H9 (cell line): Measurements from ENCODE around the gene CLPSL2. TPM values are rescaled to one million over a fixed set of nuclear protein-coding genes. Genes with fewer than 3 reads are reported as not detected.

Source experiments
- DNase-seq: peaks from one replicate; pipeline ENCODE4 v3.0.0-alpha.2; 2017
- H2AFZ ChIP-seq: one replicate; pipeline ENCODE4 v1.6.1; 2013; ENCODE audit warnings: mild to moderate bottlenecking, low read length, control low read depth, moderate library complexity
- H2AK5ac ChIP-seq: 2 replicates; pipeline ENCODE4 v1.6.1; 2013; ENCODE audit warnings: low read length, control low read depth, mixed read lengths; ENCODE audit not compliant: insufficient read length
- H2BK120ac ChIP-seq: one replicate; pipeline ENCODE4 v1.6.1; 2013; ENCODE audit warnings: low read depth, mild to moderate bottlenecking, low read length, control low read depth, inconsistent platforms; ENCODE audit not compliant: poor library complexity, severe bottlenecking
- H2BK12ac ChIP-seq: 2 replicates; pipeline ENCODE4 v1.6.1; 2013; ENCODE audit warnings: low read length, control low read depth, mixed read lengths, low read depth; ENCODE audit not compliant: insufficient read length
- H2BK15ac ChIP-seq: 2 replicates; pipeline ENCODE4 v1.6.1; 2013; ENCODE audit warnings: low read depth, low read length, control low read depth
- H2BK20ac ChIP-seq: one replicate; pipeline ENCODE4 v1.6.1; 2013; ENCODE audit warnings: low read depth, mild to moderate bottlenecking, low read length, control low read depth, inconsistent platforms; ENCODE audit not compliant: poor library complexity, severe bottlenecking
- H2BK5ac ChIP-seq: 2 replicates; pipeline ENCODE4 v1.6.1; 2013; ENCODE audit warnings: low read length, control low read depth, mixed read lengths; ENCODE audit not compliant: insufficient read length
- H3K14ac ChIP-seq: 2 replicates; pipeline ENCODE4 v1.6.1; 2013; ENCODE audit warnings: low read length, control low read depth; ENCODE audit not compliant: insufficient read depth
- H3K18ac ChIP-seq: 2 replicates; pipeline ENCODE4 v1.6.1; 2013; ENCODE audit warnings: low read depth, mild to moderate bottlenecking, mixed read lengths, low read length, control low read depth; ENCODE audit not compliant: insufficient read length
- H3K23ac ChIP-seq: 2 replicates; pipeline ENCODE4 v1.6.1; 2013; ENCODE audit warnings: low read length, control low read depth, mixed read lengths, low read depth; ENCODE audit not compliant: insufficient read length
- H3K23me2 ChIP-seq: 2 replicates; pipeline ENCODE4 v1.6.1; 2013; ENCODE audit warnings: low read depth, mild to moderate bottlenecking, mixed read lengths, low read length, control low read depth; ENCODE audit not compliant: insufficient read length, poor library complexity, severe bottlenecking
- H3K27ac ChIP-seq: 2 replicates; pipeline ENCODE4 v1.5.1; 2013; ENCODE audit warnings: low read length, control low read depth, mixed read lengths, low read depth; ENCODE audit not compliant: insufficient read length
- H3K27me3 ChIP-seq: 2 replicates; pipeline ENCODE4 v1.6.1; 2013; ENCODE audit warnings: low read length, control low read depth, inconsistent platforms; ENCODE audit not compliant: insufficient read depth
- H3K4ac ChIP-seq: 2 replicates; pipeline ENCODE4 v1.6.1; 2013; ENCODE audit warnings: low read depth, mild to moderate bottlenecking, control low read depth, inconsistent platforms, low read length, moderate library complexity
- H3K4me1 ChIP-seq: 2 replicates; pipeline ENCODE4 v1.6.1; 2013; ENCODE audit warnings: low read length, control low read depth, inconsistent platforms; ENCODE audit not compliant: insufficient read depth
- H3K4me2 ChIP-seq: 2 replicates; pipeline ENCODE4 v1.6.1; 2013; ENCODE audit warnings: low read length, control low read depth, mixed read lengths; ENCODE audit not compliant: insufficient read length, insufficient read depth
- H3K56ac ChIP-seq: 2 replicates; pipeline ENCODE4 v1.6.1; 2013; ENCODE audit warnings: low read depth, mild to moderate bottlenecking, mixed read lengths, low read length, control low read depth; ENCODE audit not compliant: insufficient read length
- H3K79me1 ChIP-seq: 2 replicates; pipeline ENCODE4 v1.6.1; 2013; ENCODE audit warnings: low read depth, mild to moderate bottlenecking, moderate library complexity, low read length, control low read depth, inconsistent platforms; ENCODE audit not compliant: insufficient read depth, poor library complexity, severe bottlenecking
- H3K79me2 ChIP-seq: 2 replicates; pipeline ENCODE4 v1.6.1; 2013; ENCODE audit warnings: low read length, control low read depth, inconsistent platforms; ENCODE audit not compliant: insufficient read depth
- H3K9ac ChIP-seq: 2 replicates; pipeline ENCODE4 v1.6.1; 2013; ENCODE audit warnings: low read length, control low read depth, mixed read lengths; ENCODE audit not compliant: insufficient read length; ENCODE audit errors: extremely low read depth
- H3K9me3 ChIP-seq: one replicate; pipeline ENCODE4 v1.6.1; 2013; ENCODE audit warnings: low read depth, low read length, inconsistent platforms; ENCODE audit not compliant: control insufficient read depth
- H3T11ph ChIP-seq: one replicate; pipeline ENCODE4 v1.6.1; 2013; ENCODE audit warnings: mild to moderate bottlenecking, low read length, control low read depth, inconsistent platforms
- H4K20me1 ChIP-seq: one replicate; pipeline ENCODE4 v1.6.1; 2013; ENCODE audit not compliant: control insufficient read depth, insufficient read length, insufficient read depth
- H4K5ac ChIP-seq: 2 replicates; pipeline ENCODE4 v1.6.1; 2013; ENCODE audit warnings: low read depth, mild to moderate bottlenecking, mixed read lengths, low read length, control low read depth; ENCODE audit not compliant: insufficient read length
- H4K8ac ChIP-seq: replicated peaks from 2 replicates; pipeline ENCODE4 v1.6.1; 2013; ENCODE audit warnings: low read length, control low read depth, mixed read lengths, low read depth; ENCODE audit not compliant: insufficient read length
- H4K91ac ChIP-seq: 2 replicates; pipeline ENCODE4 v1.6.1; 2013; ENCODE audit warnings: low read depth, mild to moderate bottlenecking, moderate library complexity, mixed read lengths, low read length, control low read depth; ENCODE audit not compliant: insufficient read length
- H3K27ac Mint-ChIP-seq, 3 experiments: 2 replicates in 2 of 3; 3 replicates in 1 of 3; pipeline ENCODE4 v1.8.0; 2020 to 2021; ENCODE audit warnings: mixed read lengths in 3 of 3, mild to moderate bottlenecking in 1 of 3, moderate library complexity in 1 of 3
- H3K27me3 Mint-ChIP-seq: 2 replicates; pipeline ENCODE4 v1.8.0; 2021; ENCODE audit warnings: low read depth, mild to moderate bottlenecking, moderate library complexity, mixed read lengths
- H3K36me3 Mint-ChIP-seq, 3 experiments: 2 replicates in 2 of 3; 3 replicates in 1 of 3; pipeline ENCODE4 v1.8.0; 2020 to 2021; ENCODE audit warnings: low read depth in 3 of 3, mixed read lengths in 3 of 3; ENCODE audit not compliant: insufficient read depth in 1 of 3
- H3K4me1 Mint-ChIP-seq, 2 experiments: 2 replicates each; pipeline ENCODE4 v1.8.0; 2020; ENCODE audit warnings: mixed read lengths in 2 of 2
- H3K4me3 Mint-ChIP-seq, 2 experiments: 2 replicates in 1 of 2; 3 replicates in 1 of 2; pipeline ENCODE4 v1.8.0; 2020 to 2021; ENCODE audit warnings: mild to moderate bottlenecking in 2 of 2, mixed read lengths in 2 of 2, moderate library complexity in 1 of 2
- H3K9me3 Mint-ChIP-seq, 2 experiments: 2 replicates in 1 of 2; 3 replicates in 1 of 2; pipeline ENCODE4 v1.8.0; 2020; ENCODE audit warnings: mild to moderate bottlenecking in 2 of 2, mixed read lengths in 2 of 2, moderate library complexity in 1 of 2
- WGBS: extraction: QIAGEN DNeasy Blood & Tissue Kit; methylation state at CpG from one replicate; pipeline ENCODE4 v1.1.7; 2013; ENCODE audit warnings: missing lambda C conversion rate, low lambda C conversion rate, mixed read lengths; ENCODE audit not compliant: insufficient read length; ENCODE audit errors: extremely low coverage; 5-methylcytosine and 5-hydroxymethylcytosine counted together
- total RNA-seq: library from RNA; stranded (reverse); gene quantifications from 2 replicates; pipeline ENCODE4 v1.2.1, GENCODE V29; 2021
- TF ChIP-seq, protein P1 (sequence below): fragments of 200-600 bp; sonication (generic); conservative IDR thresholded peaks from 3 replicates; pipeline ENCODE4 v1.8.0; 2021; ENCODE audit warnings: antibody characterized with exemption, mild to moderate bottlenecking

The CLPSL2 gene
- total RNA-seq, 1 experiment from 2014 or later = 4.4 TPM

- DNase-seq = no peak
- H3K18ac ChIP-seq = no peak overlapping the region
- no peak overlapping the region for H2BK15ac ChIP-seq
- no peak overlapping the region for H2BK20ac ChIP-seq
- TF ChIP-seq, protein P1, sequence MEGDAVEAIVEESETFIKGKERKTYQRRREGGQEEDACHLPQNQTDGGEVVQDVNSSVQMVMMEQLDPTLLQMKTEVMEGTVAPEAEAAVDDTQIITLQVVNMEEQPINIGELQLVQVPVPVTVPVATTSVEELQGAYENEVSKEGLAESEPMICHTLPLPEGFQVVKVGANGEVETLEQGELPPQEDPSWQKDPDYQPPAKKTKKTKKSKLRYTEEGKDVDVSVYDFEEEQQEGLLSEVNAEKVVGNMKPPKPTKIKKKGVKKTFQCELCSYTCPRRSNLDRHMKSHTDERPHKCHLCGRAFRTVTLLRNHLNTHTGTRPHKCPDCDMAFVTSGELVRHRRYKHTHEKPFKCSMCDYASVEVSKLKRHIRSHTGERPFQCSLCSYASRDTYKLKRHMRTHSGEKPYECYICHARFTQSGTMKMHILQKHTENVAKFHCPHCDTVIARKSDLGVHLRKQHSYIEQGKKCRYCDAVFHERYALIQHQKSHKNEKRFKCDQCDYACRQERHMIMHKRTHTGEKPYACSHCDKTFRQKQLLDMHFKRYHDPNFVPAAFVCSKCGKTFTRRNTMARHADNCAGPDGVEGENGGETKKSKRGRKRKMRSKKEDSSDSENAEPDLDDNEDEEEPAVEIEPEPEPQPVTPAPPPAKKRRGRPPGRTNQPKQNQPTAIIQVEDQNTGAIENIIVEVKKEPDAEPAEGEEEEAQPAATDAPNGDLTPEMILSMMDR = no peak
- no peak overlapping the region for H3K23ac ChIP-seq
- H3K14ac ChIP-seq = no peak overlapping the region
- no peak overlapping the region for H3K27ac ChIP-seq
- peaks cover 2% of the 10 kb centered on the region; the same call in 1 of the 2 replicates for H3K27me3 Mint-ChIP-seq
- H3K9me3 Mint-ChIP-seq = no peaks in the 10 kb centered on the region; a peak in 1 of 5 replicates
- H2BK12ac ChIP-seq = no peak overlapping the region
- H3K56ac ChIP-seq = no peak overlapping the region
- H2BK120ac ChIP-seq = no peak overlapping the region
- H4K8ac ChIP-seq = no peak overlapping the region
- no peaks in the 10 kb centered on the region for H3K79me2 ChIP-seq
- no peaks in the 10 kb centered on the region for H3K9me3 ChIP-seq
- H3K4me2 ChIP-seq = no peak overlapping the region
- peaks cover 0 to 2% (median 0%) of the 10 kb centered on the region in 3 experiments; a peak in 1 of 7 replicates for H3K36me3 Mint-ChIP-seq
- no CpG with 5 or more reads among the region's 11 CpGs for WGBS
- no peak overlapping the region for H3K4ac ChIP-seq
- no peak overlapping the region for H2AK5ac ChIP-seq
- no peak overlapping the region for H3K4me3 Mint-ChIP-seq
- H2BK5ac ChIP-seq = no peak overlapping the region
- H3K4me1 ChIP-seq = peaks cover 5% of the 10 kb centered on the region; the same call in 1 of the 2 replicates
- H3T11ph ChIP-seq = no peak overlapping the region
- no peak overlapping the region for H4K5ac ChIP-seq
- H4K20me1 ChIP-seq = no peaks in the 10 kb centered on the region
- H3K27ac Mint-ChIP-seq = no peak overlapping the region; a peak in 1 of 7 replicates
- H2AFZ ChIP-seq = no peak overlapping the region
- no peaks in the 10 kb centered on the region for H3K23me2 ChIP-seq
- no peaks in the 10 kb centered on the region for H3K27me3 ChIP-seq
- no peak overlapping the region for H3K9ac ChIP-seq
- no peak overlapping the region for H4K91ac ChIP-seq
- peaks cover 15 to 17% of the 10 kb centered on the region in 2 experiments for H3K4me1 Mint-ChIP-seq
- H3K79me1 ChIP-seq = no peaks in the 10 kb centered on the region
Measured at GRCh38 chr6:35795453-35796071, 19.2 kb downstream of the CLPSL2 start.
